Brain microvascular endothelial cell (primary cell): ENCODE data around the gene AATK.

Source experiments
- DNase-seq: peaks from one replicate; pipeline ENCODE4 v3.0.0-alpha.2; 2020
- H3K27ac ChIP-seq: fragments of 250-450 bp; sonication (Bioruptor Pico); 2 replicates; pipeline ENCODE4 v1.5.1; 2020; ENCODE audit warnings: mild to moderate bottlenecking, moderate library complexity
- H3K27me3 ChIP-seq: fragments of 250-450 bp; sonication (Bioruptor Pico); replicated peaks from 2 replicates; pipeline ENCODE4 v1.5.1; 2020; ENCODE audit warnings: mild to moderate bottlenecking
- H3K36me3 ChIP-seq: fragments of 250-450 bp; sonication (Bioruptor Pico); replicated peaks from 2 replicates; pipeline ENCODE4 v1.5.1; 2020; ENCODE audit warnings: mild to moderate bottlenecking
- H3K4me3 ChIP-seq: 2 replicates; pipeline ENCODE4 v1.5.1; 2011; ENCODE audit warnings: low read depth, mild to moderate bottlenecking, control low read depth, low read length, moderate library complexity
- in situ Hi-C: cut with HindIII; loops from 2 replicates; pipeline ENCODE4 v1.10.0; 2017; ENCODE audit warnings: low sequenced_read_pairs, low pct_ligation_motif_present
- TF ChIP-seq, protein P1 (sequence below): IDR thresholded peaks from 2 replicates; pipeline ENCODE4 v1.5.1; 2011; ENCODE audit warnings: low read depth, mild to moderate bottlenecking, moderate library complexity, low read length, control low read depth, inconsistent platforms; ENCODE audit errors: missing control alignments

AATK gene

DNA sequence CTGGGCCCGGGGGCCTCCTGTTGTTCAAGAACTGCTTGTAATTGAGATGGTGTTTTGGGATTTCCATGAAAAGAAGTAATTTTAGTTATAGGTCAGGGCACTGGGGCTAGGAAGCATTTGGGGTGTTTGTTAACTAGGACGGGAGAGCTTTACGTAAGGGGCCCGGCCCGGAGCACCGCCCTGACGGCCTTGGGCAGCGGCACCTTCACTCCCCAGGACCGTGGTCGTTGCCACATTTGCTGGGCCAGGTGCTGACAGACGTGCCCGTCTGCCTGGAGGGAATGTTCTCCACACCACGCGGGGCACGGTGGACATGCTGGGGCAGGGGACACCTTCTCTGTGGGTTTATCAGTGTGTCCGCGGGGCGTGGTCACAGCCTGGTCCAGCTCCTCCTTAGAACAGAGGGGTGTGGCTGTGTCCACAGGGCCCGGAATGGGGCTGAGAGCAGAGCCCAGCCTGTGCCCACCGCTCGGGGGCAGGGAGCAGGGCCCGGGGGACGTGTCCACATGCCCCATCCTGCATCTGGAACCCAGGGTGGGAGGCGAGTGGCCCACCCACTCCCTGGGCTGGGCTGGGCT is 73.4 kb downstream of the AATK start:
- no peak overlapping the region for H3K27ac ChIP-seq
- H3K36me3 ChIP-seq, result no peaks in the 10 kb centered on the region
- no peak overlapping the region for H3K4me3 ChIP-seq
- DNase-seq, result no peak
- in situ Hi-C loops, result no loop called here
- H3K27me3 ChIP-seq, result no peaks in the 10 kb centered on the region
- TF ChIP-seq, protein P1, sequence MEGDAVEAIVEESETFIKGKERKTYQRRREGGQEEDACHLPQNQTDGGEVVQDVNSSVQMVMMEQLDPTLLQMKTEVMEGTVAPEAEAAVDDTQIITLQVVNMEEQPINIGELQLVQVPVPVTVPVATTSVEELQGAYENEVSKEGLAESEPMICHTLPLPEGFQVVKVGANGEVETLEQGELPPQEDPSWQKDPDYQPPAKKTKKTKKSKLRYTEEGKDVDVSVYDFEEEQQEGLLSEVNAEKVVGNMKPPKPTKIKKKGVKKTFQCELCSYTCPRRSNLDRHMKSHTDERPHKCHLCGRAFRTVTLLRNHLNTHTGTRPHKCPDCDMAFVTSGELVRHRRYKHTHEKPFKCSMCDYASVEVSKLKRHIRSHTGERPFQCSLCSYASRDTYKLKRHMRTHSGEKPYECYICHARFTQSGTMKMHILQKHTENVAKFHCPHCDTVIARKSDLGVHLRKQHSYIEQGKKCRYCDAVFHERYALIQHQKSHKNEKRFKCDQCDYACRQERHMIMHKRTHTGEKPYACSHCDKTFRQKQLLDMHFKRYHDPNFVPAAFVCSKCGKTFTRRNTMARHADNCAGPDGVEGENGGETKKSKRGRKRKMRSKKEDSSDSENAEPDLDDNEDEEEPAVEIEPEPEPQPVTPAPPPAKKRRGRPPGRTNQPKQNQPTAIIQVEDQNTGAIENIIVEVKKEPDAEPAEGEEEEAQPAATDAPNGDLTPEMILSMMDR, result no peak

DNA sequence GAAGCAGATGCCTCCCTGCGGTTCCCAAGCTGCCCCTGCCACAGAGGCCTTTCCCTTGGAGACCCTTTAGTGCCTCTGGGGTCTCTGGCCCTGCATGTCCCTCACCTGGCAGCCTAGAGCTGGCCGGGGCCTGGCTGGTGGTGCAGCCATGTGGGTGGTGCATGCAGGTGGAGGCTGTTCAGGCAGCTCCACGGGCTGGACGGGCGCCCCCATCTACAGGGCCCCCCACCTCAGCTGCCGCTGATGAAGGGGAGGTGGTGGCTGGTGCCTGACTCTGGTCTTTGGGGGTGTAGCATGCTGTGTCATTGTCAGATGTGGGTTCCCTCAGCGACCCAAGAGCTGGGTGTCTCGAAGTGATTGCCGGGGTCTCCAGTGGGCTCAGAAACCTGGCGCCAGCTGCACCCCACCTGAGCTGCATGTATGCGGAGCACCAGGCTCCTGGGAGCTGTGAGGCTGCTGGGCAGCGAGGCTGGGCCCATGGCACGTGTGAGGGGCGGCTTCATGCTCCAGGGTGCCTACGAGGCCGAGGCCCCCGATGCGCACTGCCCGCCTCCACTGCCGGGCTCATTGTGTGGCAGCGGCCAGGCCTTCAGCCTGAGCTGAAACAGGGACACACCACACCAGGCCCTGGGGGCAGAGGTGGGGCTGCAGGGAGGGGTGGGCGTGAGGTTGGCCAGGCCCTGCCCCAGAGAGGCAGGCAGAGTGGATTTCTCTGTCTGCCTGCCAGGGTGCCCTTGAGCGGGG is 74.1 kb downstream of the AATK start:
- Histone ChIP-seq H3K27ac (no peak overlapping the region), H3K27me3 (no peaks in the 10 kb centered on the region), H3K4me3 (no peak overlapping the region), H3K36me3 (no peaks in the 10 kb centered on the region)
- TF ChIP-seq, protein P1, result no peak
- DNase-seq, result no peak
- in situ Hi-C loops, result no loop called here

DNA sequence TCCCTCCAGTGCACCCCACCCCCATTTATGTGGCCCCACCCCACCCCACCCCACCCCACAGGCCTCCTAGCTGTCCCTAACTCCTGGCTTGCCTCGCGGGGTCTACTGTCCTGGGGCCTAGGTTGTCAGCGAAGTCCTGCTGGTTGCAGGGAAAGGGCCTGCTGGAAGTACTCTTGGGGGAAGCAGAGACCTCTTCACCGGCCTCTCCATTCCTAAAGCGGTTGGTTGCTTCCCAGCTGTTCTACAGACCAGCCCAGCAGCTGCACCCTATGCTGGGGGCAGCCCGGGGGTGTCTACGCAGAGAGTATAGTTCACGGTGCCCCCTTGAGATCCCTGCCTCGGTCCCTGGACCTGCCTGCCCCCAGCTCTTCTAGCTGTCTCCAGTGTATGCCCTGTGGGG is 74.9 kb downstream of the AATK start:
- Histone ChIP-seq H3K27ac (no peak overlapping the region), H3K4me3 (no peak overlapping the region), H3K36me3 (peaks cover 3% of the 10 kb centered on the region), H3K27me3 (no peaks in the 10 kb centered on the region)
- TF ChIP-seq, protein P1, result no peak
- no peak for DNase-seq
- in situ Hi-C loops, result no loop called here

DNA sequence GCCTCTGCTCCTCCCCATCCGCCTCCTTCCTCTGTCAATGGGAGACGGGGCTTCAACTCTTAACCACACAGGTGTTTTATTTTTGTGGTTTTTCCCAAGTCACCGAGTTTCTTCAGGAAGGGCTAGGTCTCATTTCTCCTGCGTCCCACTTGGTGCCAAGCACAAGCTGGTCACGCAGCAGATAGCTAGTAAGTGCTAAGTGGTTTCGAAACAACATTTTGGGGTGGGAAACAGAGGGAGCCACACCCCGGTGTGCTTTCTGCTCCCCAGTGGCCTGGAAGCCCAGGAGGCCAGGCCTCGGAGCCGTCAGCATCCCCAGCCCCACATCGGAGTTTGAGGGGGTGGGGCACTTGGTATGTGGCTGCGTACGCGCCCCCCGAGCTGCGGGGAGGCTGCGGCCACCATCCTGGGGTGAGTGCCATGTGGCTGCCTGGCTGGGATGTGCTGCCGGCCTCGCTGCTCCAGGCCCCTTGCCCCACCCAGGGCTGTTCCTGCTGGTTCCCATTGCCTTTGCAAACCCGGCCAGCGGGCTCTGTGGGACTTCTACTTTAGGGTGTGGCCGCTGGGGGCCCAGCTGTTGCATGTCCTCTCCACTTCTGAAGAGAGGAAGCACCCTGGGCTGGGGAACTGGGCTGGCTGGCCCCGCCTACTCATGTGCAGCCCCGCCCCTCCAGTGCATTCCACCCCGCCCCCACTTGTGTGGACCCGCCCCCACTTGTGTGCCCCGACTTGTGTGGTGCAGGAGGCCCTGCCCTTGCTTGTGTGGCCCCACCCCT is 75.5 kb downstream of the AATK start:
- Histone ChIP-seq H3K27me3 (no peaks in the 10 kb centered on the region), H3K4me3 (no peak overlapping the region), H3K27ac (no peak overlapping the region), H3K36me3 (peaks cover 3% of the 10 kb centered on the region)
- DNase-seq, result no peak
- TF ChIP-seq, protein P1, result no peak
- in situ Hi-C loops, result no loop called here

DNA sequence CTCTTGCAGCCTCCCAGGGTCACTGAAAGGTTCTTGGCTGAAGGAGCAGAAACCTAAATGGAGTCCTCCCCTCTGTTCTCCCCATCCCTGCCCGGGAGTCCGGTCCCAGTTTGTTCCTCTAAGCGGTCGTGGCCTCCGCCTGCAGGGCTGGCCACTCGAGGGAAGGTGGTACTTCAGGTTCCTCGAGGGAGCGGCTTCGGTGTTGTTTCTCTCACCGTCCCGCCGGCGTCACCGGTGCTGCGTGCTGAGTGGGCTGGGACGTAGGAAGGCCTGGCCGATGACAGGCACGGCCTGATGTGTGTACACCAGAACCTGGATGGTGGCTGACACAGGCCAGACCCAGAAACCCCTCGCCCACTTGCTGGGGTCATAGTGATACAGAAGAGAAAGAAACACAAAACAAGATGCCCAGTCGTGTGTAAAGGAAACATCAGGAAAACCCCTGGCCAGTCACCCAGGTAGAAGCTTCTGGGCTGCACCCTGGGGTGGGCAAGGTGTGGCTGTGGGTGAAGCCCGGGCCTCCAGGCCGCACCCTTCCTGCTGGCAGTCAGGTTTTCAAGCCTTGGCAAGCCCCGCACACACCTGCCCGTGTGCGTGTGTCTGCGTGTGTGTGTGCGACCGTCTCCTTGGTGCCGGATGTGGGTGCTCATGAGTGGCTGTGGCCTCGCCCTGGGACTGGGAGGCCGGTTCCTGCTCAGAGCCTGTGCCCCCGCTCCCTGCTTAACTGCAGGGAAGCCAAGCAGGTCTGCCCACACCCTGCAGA is 79.1 kb downstream of the AATK start:
- TF ChIP-seq, protein P1, result no peak
- in situ Hi-C loops, result no loop called here
- Histone ChIP-seq H3K27me3 (no peaks in the 10 kb centered on the region), H3K4me3 (no peak overlapping the region), H3K27ac (no peak overlapping the region), H3K36me3 (peaks cover 3% of the 10 kb centered on the region)
- no peak for DNase-seq
